ENCODE results near the gene CFAP58.

DNA sequence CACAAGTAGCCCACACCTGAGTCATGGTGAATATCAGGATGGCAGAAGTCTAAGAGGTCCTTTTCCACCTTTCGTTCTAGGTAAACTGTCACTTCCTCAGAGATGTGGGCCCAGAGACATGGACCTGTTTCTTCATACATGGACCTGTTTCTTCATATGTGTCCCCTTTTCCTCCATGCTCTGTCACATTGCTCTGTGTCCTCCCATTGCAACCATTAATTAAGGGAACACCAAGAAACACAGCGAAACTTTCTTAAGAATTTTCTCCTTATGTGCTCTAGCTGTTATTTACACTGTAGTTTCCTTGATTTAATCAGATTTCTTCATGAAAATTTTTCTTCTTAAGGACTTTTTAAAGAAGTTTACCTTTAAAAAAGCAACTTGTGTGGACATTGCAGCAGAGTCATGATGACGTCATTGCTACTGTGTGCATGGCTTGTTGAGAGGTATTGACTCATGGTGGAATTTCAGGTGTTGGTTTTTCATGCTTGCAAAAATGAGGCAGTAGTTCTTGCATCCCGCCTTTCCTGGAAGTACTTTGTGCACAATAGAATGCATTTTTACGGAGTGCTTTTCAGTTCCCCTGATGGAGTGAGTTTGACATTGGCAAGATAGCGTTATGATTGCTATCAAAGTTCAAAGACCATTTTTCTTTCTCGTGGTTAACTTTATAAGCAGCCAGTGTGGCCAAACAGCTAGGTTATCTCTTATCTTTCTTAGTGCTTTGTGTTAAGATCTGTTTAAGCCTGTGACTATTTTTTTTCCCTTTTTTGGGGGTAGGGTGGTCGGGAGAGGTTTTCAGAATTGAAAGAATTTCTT is 37.7 kb downstream of the CFAP58 start:
- no peak for TF ChIP-seq POLR2A (IDR thresholded peaks at IDR 0.05)
- TF ChIP-seq, protein P1, sequence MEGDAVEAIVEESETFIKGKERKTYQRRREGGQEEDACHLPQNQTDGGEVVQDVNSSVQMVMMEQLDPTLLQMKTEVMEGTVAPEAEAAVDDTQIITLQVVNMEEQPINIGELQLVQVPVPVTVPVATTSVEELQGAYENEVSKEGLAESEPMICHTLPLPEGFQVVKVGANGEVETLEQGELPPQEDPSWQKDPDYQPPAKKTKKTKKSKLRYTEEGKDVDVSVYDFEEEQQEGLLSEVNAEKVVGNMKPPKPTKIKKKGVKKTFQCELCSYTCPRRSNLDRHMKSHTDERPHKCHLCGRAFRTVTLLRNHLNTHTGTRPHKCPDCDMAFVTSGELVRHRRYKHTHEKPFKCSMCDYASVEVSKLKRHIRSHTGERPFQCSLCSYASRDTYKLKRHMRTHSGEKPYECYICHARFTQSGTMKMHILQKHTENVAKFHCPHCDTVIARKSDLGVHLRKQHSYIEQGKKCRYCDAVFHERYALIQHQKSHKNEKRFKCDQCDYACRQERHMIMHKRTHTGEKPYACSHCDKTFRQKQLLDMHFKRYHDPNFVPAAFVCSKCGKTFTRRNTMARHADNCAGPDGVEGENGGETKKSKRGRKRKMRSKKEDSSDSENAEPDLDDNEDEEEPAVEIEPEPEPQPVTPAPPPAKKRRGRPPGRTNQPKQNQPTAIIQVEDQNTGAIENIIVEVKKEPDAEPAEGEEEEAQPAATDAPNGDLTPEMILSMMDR (IDR thresholded peaks at IDR 0.05 in 4 of 5, conservative IDR thresholded peaks at IDR 0.05 in 1 of 5) = no peak
